GM10248 (cell line): ENCODE data around the gene SPTAN1.

Experiments
- CTCF ChIA-PET: fragments of 300-600 bp; sonication (Branson Sonifier 250); formaldehyde crosslinking; extraction: SDS; loops from one replicate; lab custom pipeline; 2021; ENCODE audit warnings: antibody characterized with exemption; lab: Yijun Ruan, JAX
- POLR2A ChIA-PET: fragments of 350-650 bp; sonication (Branson Sonifier 250); formaldehyde crosslinking; extraction: SDS; loops from one replicate; lab custom pipeline; 2020; ENCODE audit warnings: antibody characterized with exemption; lab: Yijun Ruan, JAX
- DNase-seq: peaks from one replicate; pipeline ENCODE4 v3.0.0; 2012; ENCODE audit errors: extremely low spot score
- CTCF ChIP-seq: IDR thresholded peaks from 2 replicates; pipeline ENCODE4 v1.5.1; 2012; ENCODE audit warnings: mild to moderate bottlenecking, low read depth; ENCODE audit errors: extremely low read depth, missing control alignments, control extremely low read depth

SPTAN1 gene

GRCh38 chr9:128611600-128612394 is 59.4 kb downstream of the SPTAN1 start:
- ChIA-PET POLR2A (interaction anchor here (1.0 kb wide), 1 partner anchor 59 kb away, joined by 3 read pairs; no protein-coding TSS in a partner anchor), CTCF (interaction anchor here (0.8 to 3.8 kb wide), 6 partner anchors 9 to 153 kb away, joined by 3 to 10 read pairs (median 4); no protein-coding TSS in a partner anchor)
- no peak for TF ChIP-seq CTCF

DNA sequence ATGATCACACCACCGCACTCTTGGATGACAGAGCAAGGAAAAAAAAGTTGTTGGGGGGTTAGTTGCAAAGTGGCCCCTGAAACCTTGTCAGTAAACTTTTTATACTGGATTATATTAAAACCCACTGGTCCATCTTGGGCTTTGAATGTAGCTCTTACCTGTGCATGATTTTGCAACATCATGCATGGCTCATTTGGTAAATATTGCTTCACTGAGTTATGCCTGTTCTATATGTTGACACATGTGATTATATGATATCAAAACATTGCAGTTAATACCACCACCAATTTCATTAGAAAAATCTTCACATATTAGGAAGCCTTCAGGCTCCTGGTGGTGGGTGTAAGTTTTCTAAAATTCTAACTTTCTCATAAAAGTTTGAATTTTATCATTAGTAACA is 62.3 kb downstream of the SPTAN1 start:
- no peak for DNase-seq
- ChIA-PET CTCF (no interaction called here), POLR2A (no interaction called here)
- no peak for TF ChIP-seq CTCF

More at GRCh38 chr9:128611600-128612394, 59.4 kb downstream of the SPTAN1 start:
- DNase-seq: no peak

DNA sequence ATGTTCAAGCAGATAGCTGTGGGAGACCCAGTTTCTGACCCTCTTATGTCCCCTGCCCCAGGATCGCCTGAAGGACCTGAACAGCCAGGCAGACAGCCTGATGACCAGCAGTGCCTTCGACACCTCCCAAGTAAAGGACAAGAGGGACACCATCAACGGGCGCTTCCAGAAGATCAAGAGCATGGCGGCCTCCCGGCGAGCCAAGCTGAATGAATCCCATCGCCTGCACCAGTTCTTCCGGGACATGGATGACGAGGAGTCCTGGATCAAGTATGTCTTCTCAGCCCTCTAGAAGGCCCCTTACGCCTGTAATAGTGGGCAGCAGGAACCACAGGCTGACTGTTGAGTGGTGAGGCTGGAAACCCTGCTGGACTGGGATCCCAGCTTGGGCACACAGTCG is 63.2 kb downstream of the SPTAN1 start:
- ChIA-PET CTCF (interaction anchor here (0.9 kb wide), 1 partner anchor 137 kb away, joined by 3 read pairs; no protein-coding TSS in a partner anchor), POLR2A (no interaction called here)
- DNase-seq: no peak
- no peak for TF ChIP-seq CTCF

- ChIA-PET POLR2A (interaction anchor here (0.5 kb wide), 1 partner anchor 565 kb away, joined by 5 read pairs; no protein-coding TSS in a partner anchor), CTCF (no interaction called here)
- no peak for DNase-seq
- no peak for TF ChIP-seq CTCF
Measured at GRCh38 chr9:128617943-128618342, 65.6 kb downstream of the SPTAN1 start.

GRCh38 chr9:128619127-128619526 is 66.7 kb downstream of the SPTAN1 start:
- no peak for TF ChIP-seq CTCF
- POLR2A ChIA-PET: no interaction called here
- CTCF ChIA-PET: no interaction called here
- DNase-seq: no peak

- DNase-seq: no peak
- ChIA-PET POLR2A (no interaction called here), CTCF (interaction anchor here (1.2 to 2.1 kb wide), 2 partner anchors 9 to 37 kb away, joined by 3 to 7 read pairs; no protein-coding TSS in a partner anchor)
- no peak for TF ChIP-seq CTCF
Measured at GRCh38 chr9:128619779-128620178, 67.4 kb downstream of the SPTAN1 start.
